Left lung (tissue), 10 donors: Measurements from ENCODE around the gene TAPBP. TPM values are rescaled to one million over a fixed set of nuclear protein-coding genes. Genes with fewer than 3 reads are reported as not detected.

ENCODE experiments used
- ATAC-seq: fragments of 200-7000 bp; cut with Tn5 transposase; one replicate; pipeline ENCODE4 v1.9.1; 2020; ENCODE audit warnings: moderate library complexity
- DNase-seq, 4 donors: peaks; one replicate each; pipeline ENCODE4 v3.0.0-alpha.2; 2013 to 2020
- H3K27ac ChIP-seq, 2 donors: fragments of 200-600 bp; sonication (generic) in 1 of 2; one replicate each; pipeline versions ENCODE4 v1.5.0 to v1.8.0; 2020 to 2021
- H3K27me3 ChIP-seq, 2 donors: fragments of 200-600 bp; sonication (generic) in 1 of 2; one replicate each; pipeline versions ENCODE4 v1.5.0 to v1.8.0; 2020 to 2021
- H3K36me3 ChIP-seq, 2 donors: fragments of 200-600 bp; sonication (generic) in 1 of 2; one replicate each; pipeline versions ENCODE4 v1.5.0 to v1.8.0; 2020 to 2021
- H3K4me1 ChIP-seq, 2 donors: fragments of 200-600 bp; one replicate each; pipeline ENCODE4 v1.8.0; 2021
- H3K4me3 ChIP-seq, 2 donors: fragments of 200-600 bp; sonication (generic) in 1 of 2; one replicate each; pipeline versions ENCODE4 v1.5.0 to v1.8.0; 2020 to 2021; ENCODE audit warnings: mild to moderate bottlenecking in 1 of 2
- H3K9me3 ChIP-seq, 2 donors: fragments of 200-600 bp; sonication (generic) in 1 of 2; one replicate each; pipeline versions ENCODE4 v1.5.0 to v1.8.0; 2020 to 2021
- intact Hi-C, 2 donors: fragments of 100-400 bp; cut with DNase I; formaldehyde crosslinking; loops; one replicate each; pipeline versions ENCODE4 v1.11.2 to v1.14.2; 2022
- polyA plus RNA-seq, 6 donors: library from polyadenylated mRNA; unstranded; fragments of 120-200 nt; gene quantifications; one replicate each; pipeline ENCODE4 v1.2.1, GENCODE V29; 2013; ENCODE audit not compliant: insufficient read length in 6 of 6
- total RNA-seq, 2 donors: library from RNA; stranded (reverse); fragmentation: NEBNext Ultra II Directional; extraction: Animal tissue kit (Norgen Biotek cat#: 25700); gene quantifications; one replicate each; pipeline ENCODE4 v1.2.1, GENCODE V29; 2021
- TF ChIP-seq, protein P1 (sequence below), 2 donors: fragments of 200-600 bp; sonication (generic) in 1 of 2; IDR thresholded peaks; one replicate each; pipeline versions ENCODE4 v1.5.0 to v1.8.0; 2021; ENCODE audit warnings: antibody characterized with exemption in 2 of 2
- donor health status: DM: no; HTN: yes; CAD: no.
- donor health status: DM: no; HTN: no; CAD: no.

Gene TAPBP
- total and polyA plus RNA-seq, 8 donors: 41.5 to 243 (median 51.6) TPM

DNA sequence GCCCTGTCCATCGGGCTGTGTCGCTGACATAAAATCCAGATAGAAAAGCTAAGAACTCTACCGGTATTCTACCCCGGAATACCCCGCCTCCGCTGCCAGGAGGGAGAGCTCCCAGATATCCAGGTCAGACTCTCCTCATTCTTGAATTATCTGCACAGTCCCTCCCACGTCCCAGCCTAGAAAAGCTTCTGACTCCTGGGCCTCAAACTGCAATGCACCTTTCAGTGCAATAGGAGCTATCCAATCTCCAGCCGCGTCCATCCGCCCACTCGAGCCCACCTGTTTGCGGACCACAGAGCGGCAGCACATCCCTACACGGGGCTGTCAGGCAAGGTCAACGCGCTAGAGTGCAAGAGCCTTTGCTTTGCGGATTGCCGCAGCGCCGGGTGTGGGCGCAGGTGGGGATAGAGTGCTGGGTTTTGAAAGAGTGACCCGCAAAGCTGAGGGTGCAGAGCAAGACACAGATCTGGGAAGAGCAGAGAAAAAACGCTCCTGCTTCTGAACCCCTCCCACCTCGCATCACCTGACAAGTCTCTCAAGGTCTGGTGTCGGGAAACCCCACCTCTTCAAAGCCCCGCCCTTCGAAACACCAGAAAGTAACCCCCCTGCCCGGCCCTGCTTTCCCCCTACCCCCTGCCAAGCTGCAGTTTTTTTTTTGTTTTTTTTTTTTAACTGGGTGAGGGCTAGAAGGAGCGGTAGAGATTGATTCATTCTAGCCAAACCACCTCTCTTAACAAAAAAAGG is 1.3 kb downstream of the TAPBP start:
- no peaks in the 10 kb centered on the region for H3K27me3 ChIP-seq
- intact Hi-C loops: loop anchor here in 1 of 2 donors (10.0 kb wide), 1 partner anchor 102 kb away; the partner anchor contains the start of genes CUTA and PHF1
- H3K9me3 ChIP-seq: no peaks in the 10 kb centered on the region
- H3K27ac ChIP-seq: peak overlapping the region; percentile 97 to 100
- peaks cover 14 to 61% of the 10 kb centered on the region in 2 donors for H3K4me1 ChIP-seq
- TF ChIP-seq, protein P1, sequence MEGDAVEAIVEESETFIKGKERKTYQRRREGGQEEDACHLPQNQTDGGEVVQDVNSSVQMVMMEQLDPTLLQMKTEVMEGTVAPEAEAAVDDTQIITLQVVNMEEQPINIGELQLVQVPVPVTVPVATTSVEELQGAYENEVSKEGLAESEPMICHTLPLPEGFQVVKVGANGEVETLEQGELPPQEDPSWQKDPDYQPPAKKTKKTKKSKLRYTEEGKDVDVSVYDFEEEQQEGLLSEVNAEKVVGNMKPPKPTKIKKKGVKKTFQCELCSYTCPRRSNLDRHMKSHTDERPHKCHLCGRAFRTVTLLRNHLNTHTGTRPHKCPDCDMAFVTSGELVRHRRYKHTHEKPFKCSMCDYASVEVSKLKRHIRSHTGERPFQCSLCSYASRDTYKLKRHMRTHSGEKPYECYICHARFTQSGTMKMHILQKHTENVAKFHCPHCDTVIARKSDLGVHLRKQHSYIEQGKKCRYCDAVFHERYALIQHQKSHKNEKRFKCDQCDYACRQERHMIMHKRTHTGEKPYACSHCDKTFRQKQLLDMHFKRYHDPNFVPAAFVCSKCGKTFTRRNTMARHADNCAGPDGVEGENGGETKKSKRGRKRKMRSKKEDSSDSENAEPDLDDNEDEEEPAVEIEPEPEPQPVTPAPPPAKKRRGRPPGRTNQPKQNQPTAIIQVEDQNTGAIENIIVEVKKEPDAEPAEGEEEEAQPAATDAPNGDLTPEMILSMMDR (IDR thresholded peaks at IDR 0.05): no peak
- H3K4me3 ChIP-seq: peak overlapping the region; percentile 81 to 97
- peak; percentile 33 to 91 (median 78) for DNase-seq
- ATAC-seq: peak; percentile 61
- peaks cover 0 to 47% of the 10 kb centered on the region in 2 donors for H3K36me3 ChIP-seq

DNA sequence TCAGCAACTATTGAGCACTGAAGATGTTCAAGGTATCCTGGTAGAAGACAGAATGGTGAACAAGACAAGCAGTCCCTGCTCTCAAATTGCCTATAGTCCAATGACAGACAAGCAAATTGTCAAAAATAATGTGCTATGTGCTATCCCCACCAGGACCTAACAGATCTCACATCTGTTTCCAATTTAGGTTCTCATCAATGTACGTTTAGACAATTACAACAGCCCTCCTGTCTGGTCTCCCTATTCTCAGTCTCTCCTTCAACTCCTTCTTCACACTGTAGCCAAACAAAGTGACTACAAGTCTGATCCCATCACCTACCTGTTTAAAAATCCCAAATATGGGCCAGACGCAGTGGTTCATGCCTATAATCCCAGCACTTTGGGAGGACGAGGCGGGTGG is 7.5 kb downstream of the TAPBP start:
- no peak for ATAC-seq
- H3K4me3 ChIP-seq: no peak overlapping the region
- no peaks in the 10 kb centered on the region for H3K9me3 ChIP-seq
- H3K27ac ChIP-seq: no peak overlapping the region
- peaks cover 0 to 44% of the 10 kb centered on the region in 2 donors for H3K4me1 ChIP-seq
- peaks cover 0 to 93% of the 10 kb centered on the region in 2 donors for H3K36me3 ChIP-seq
- TF ChIP-seq, protein P1 (IDR thresholded peaks at IDR 0.05): no peak
- no peak for DNase-seq
- intact Hi-C loops: no loop called here
- H3K27me3 ChIP-seq: no peaks in the 10 kb centered on the region

DNA sequence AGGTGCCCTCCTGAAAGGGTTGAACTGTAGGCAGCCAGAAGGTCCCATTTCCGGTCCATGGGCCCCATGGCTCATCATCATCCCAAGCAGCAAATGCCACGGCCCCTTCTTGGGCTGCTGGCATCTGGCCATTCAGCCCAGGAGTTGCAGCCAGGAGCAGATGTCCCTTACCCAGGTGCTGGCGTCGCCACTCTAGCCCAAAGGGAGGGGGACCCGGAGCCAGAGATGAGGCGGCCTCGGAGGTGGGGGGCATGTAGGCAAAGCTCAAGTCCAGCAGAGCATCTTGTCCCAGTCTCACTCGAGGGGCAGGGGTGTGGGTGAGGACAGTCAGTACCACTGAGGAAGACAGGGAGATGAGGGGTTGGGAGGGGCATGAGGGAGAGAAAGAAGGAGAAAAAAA is 8.8 kb downstream of the TAPBP start:
- ATAC-seq (no peak), DNase-seq (no peak)
- no peaks in the 10 kb centered on the region for H3K27me3 ChIP-seq
- H3K9me3 ChIP-seq: no peaks in the 10 kb centered on the region
- peaks cover 5 to 44% of the 10 kb centered on the region in 2 donors for H3K4me1 ChIP-seq
- TF ChIP-seq, protein P1 (IDR thresholded peaks at IDR 0.05): no peak
- peaks cover 0 to 89% of the 10 kb centered on the region in 2 donors for H3K36me3 ChIP-seq
- intact Hi-C loops: no loop called here
- H3K27ac ChIP-seq: no peak overlapping the region
- H3K4me3 ChIP-seq: no peak overlapping the region

DNA sequence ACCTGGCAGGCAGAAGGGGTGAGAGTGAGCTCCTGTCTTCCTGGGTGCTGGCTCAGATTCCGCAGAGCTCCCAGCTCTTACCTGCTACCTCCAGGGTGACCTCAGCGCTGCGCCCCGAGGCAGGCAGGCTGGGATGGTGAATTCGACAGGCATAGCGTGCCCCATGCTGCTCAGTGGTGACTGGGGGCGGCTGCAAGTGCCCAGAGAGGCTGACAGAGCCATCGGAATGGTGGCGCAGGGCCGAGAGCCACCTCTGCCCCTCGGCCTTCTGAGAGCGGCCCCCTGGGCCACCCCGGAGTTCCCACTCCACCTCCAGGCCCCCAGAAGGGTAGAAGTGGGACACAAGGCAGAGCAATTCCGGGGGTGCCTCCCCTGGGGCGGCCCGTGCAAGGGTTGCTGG is 9.7 kb downstream of the TAPBP start:
- intact Hi-C loops: no loop called here
- no peak for DNase-seq
- Histone ChIP-seq H3K4me3 (no peak overlapping the region), H3K27ac (no peak overlapping the region), H3K36me3 (peaks cover 0 to 82% of the 10 kb centered on the region in 2 donors), H3K4me1 (peaks cover 5 to 44% of the 10 kb centered on the region in 2 donors), H3K9me3 (no peaks in the 10 kb centered on the region), H3K27me3 (no peaks in the 10 kb centered on the region)
- TF ChIP-seq, protein P1 (IDR thresholded peaks at IDR 0.05): no peak
- ATAC-seq: no peak

DNA sequence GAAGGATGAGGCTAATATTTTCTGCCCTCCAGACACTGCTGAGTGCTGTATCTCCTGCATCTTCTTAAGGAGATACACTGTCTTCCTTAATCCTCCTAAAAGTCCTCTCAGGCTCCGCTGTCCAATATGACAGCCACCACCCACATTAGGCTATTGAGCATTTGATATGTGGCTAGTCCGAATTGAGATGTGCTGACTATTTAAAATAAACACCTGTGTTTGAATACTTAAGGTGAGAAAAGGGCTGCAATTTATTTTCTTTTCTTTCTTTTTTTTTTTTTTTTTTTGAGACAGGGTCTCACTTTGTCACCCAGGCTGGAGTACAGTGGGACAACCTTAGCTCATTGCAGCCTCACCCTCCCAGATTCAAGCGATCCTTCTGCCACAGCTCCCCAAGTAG is 12.0 kb downstream of the TAPBP start:
- peak overlapping the region in 1 of 2 donors; percentile 23 for H3K27ac ChIP-seq
- peaks cover 0 to 62% of the 10 kb centered on the region in 2 donors for H3K36me3 ChIP-seq

More for the DNA sequence above, 12.0 kb downstream of the TAPBP start:
- peaks cover 11 to 49% of the 10 kb centered on the region in 2 donors for H3K4me1 ChIP-seq
- DNase-seq: no peak
- no peak for ATAC-seq
- no peaks in the 10 kb centered on the region for H3K27me3 ChIP-seq
- TF ChIP-seq, protein P1 (IDR thresholded peaks at IDR 0.05): no peak
- no peak overlapping the region for H3K4me3 ChIP-seq
- intact Hi-C loops: no loop called here
- no peaks in the 10 kb centered on the region for H3K9me3 ChIP-seq
